RWPE1 (cell line): ENCODE measurements around the gene PRR4.

Experiments used
- CTCF ChIA-PET: fragments of 350-600 bp; sonication (Branson Sonifier 250); formaldehyde crosslinking; extraction: SDS; loops from one replicate; lab custom pipeline; 2021; lab: Yijun Ruan, JAX
- POLR2A ChIA-PET: fragments of 400-600 bp; formaldehyde crosslinking; extraction: SDS; loops from one replicate; lab custom pipeline; 2020; ENCODE audit warnings: antibody characterized with exemption; ENCODE audit not compliant: low non-redundant PET; lab: Yijun Ruan, JAX
- DNase-seq: peaks from one replicate; pipeline ENCODE4 v3.0.0; 2012; ENCODE audit warnings: low spot score
- H3K27ac ChIP-seq: fragments of 450-650 bp; 2 replicates; pipeline ENCODE4 v1.5.1; 2017
- TF ChIP-seq, protein P1 (sequence below): fragments of 450-650 bp; conservative IDR thresholded peaks from 2 replicates; pipeline ENCODE4 v1.5.1; 2017; ENCODE audit warnings: low read depth, mild to moderate bottlenecking

Gene PRR4

DNA sequence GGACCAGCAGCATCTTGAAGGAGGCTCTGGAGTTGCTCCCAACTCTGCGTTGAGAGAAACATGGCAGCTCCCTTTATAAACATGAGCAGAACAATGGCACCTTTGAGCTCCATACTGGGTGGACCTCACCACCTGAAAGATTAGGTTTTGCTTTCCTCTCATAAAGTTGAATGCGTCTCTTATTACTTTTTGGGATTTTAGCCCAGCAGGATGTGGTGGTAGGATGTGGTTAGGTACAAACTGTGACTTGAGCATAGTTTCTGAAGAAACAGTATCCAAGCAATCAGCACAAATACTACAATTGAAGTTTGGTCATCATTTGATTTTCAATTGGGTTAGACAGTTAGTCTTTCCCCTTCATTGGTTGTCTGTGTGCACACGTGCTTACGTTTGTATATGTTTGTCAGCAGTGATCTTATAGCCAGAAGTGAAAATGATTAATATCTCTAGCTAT lies at the start of gene PRR4:
Gene PRR4, minus strand, starts transcription at position 51 of the 454 bp plus-strand sequence. Its CDS starts 38 bp downstream, at position 13.
- DNase-seq, result no peak
- TF ChIP-seq, protein P1, sequence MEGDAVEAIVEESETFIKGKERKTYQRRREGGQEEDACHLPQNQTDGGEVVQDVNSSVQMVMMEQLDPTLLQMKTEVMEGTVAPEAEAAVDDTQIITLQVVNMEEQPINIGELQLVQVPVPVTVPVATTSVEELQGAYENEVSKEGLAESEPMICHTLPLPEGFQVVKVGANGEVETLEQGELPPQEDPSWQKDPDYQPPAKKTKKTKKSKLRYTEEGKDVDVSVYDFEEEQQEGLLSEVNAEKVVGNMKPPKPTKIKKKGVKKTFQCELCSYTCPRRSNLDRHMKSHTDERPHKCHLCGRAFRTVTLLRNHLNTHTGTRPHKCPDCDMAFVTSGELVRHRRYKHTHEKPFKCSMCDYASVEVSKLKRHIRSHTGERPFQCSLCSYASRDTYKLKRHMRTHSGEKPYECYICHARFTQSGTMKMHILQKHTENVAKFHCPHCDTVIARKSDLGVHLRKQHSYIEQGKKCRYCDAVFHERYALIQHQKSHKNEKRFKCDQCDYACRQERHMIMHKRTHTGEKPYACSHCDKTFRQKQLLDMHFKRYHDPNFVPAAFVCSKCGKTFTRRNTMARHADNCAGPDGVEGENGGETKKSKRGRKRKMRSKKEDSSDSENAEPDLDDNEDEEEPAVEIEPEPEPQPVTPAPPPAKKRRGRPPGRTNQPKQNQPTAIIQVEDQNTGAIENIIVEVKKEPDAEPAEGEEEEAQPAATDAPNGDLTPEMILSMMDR, result no peak
- ChIA-PET CTCF (no interaction called here), POLR2A (no interaction called here)
- no peak within 1 kb of the TSS for H3K27ac ChIP-seq

- ChIA-PET POLR2A (no interaction called here), CTCF (no interaction called here)
- no peak for DNase-seq
- TF ChIP-seq, protein P1, result no peak
- H3K27ac ChIP-seq, result no peak overlapping the region
These were observed 47.6 kb upstream of the PRR4 start for GRCh38 chr12:10896854-10897253.

DNA sequence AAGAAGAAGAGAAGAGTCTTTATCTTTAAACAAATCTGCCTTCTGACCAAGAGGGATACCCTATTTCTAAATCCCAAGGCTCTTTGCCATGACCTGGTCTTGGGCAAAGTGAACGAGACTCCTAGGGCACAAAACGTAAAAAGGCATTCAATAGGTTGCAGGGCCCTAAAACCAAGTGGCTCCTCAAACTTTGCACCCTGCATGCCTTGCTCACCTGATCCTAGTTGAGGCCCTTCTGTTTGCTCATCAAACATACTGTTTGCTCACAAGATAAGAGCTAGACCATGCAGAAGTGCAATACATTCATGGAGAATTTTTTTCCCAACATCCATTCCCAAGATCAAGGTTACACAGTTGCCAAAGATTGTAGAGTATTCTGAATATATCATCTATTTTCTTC lies 42.7 kb upstream of the PRR4 start:
- no peak for DNase-seq
- TF ChIP-seq, protein P1, result no peak
- H3K27ac ChIP-seq, result no peak overlapping the region
- ChIA-PET CTCF (no interaction called here), POLR2A (no interaction called here)

- no peak overlapping the region for H3K27ac ChIP-seq
- TF ChIP-seq, protein P1, result no peak
- no peak for DNase-seq
- CTCF ChIA-PET, result no interaction called here
- POLR2A ChIA-PET, result no interaction called here
These were observed 40.0 kb upstream of the PRR4 start for GRCh38 chr12:10889226-10889625.

GRCh38 chr12:10884086-10884725 lies 34.9 kb upstream of the PRR4 start, which contains the start of gene PRH1:
TSS of gene PRH1 (minus strand) at chr12:10884255. CDS start at chr12:10884217, 38 bp downstream.
- H3K27ac ChIP-seq, result no peak within 1 kb of the TSS
- DNase-seq, result no peak
- TF ChIP-seq, protein P1, result no peak
- CTCF ChIA-PET, result no interaction called here
- POLR2A ChIA-PET, result no interaction called here

DNA sequence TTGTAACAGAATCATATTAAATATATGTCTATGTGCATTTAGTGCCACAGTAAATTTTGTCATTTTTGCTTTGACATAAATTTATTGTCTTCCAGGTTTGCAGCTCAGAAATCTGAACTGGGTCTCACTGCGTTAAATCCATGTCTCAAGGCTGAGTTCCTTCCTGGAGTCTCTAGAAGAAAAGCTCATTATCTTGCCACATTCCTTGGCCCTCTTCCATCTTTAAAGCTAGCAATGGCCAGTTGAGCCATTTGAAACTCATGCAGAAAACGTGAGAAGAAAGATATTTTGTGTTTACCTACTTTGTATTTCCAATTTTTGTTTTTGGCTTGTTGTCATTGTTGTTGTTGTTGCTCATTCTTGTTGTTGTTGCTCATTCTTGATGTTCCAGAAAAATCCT lies 24.1 kb upstream of the PRR4 start:
- TF ChIP-seq, protein P1, result no peak
- no peak overlapping the region for H3K27ac ChIP-seq
- POLR2A ChIA-PET, result no interaction called here
- no peak for DNase-seq
- CTCF ChIA-PET, result no interaction called here
